ENCODE data around the gene TANC1.

TANC1 gene

GRCh38 chr2:159063677-159064076 is 95.2 kb downstream of the TANC1 start:
- DNase-seq (ENCODE audit: low read depth in 2 of 2) = no peak

- DNase-seq (ENCODE audit: low read depth in 2 of 2) = no peak
Measured at GRCh38 chr2:159064446-159065301, 96.2 kb downstream of the TANC1 start.

GRCh38 chr2:159065313-159065712 is 96.9 kb downstream of the TANC1 start:
- no peak for DNase-seq (ENCODE audit: low read depth in 2 of 2)

GRCh38 chr2:159065891-159066290 is 97.5 kb downstream of the TANC1 start:
- DNase-seq (ENCODE audit: low read depth in 2 of 2) = no peak

DNA sequence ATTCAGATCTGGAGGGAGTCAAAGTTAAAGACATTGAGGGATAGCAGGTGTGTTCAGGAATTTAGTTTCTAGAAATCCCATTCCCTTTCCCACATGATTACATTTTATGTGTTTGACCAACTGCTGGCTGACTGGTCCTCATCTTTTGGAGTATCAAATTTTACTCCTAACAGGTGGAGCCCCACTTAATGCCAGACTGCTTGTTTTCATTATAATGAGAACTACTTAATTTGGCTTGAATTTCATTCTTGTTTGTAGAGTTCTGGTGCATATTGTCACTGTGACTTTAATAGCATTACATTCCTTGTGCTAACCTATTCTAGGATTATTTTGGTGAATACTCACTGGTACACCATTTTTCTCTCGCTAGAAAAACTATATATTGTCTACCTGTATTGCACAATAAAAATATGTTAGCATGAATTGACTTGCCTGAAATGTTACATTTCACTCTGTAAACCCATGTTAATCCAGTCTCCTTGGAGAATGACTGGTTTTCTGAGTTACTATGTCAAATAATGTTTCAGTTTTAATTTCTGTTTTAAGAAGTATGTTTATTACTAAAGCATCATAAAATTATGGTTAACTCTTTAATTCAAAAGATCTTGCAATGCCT is 98.2 kb downstream of the TANC1 start:
- no peak for DNase-seq (ENCODE audit: low read depth in 2 of 2)

- no peak for DNase-seq (ENCODE audit: low read depth in 2 of 2)
Measured at GRCh38 chr2:159067971-159068370, 99.5 kb downstream of the TANC1 start.

GRCh38 chr2:159069229-159069628 is 100.8 kb downstream of the TANC1 start:
- DNase-seq (ENCODE audit: low read depth in 2 of 2) = no peak

GRCh38 chr2:159070235-159070634 is 101.8 kb downstream of the TANC1 start:
- DNase-seq (ENCODE audit: low read depth in 2 of 2) = no peak

GRCh38 chr2:159071190-159071915 is 102.9 kb downstream of the TANC1 start:
- DNase-seq (ENCODE audit: low read depth in 2 of 2) = no peak

GRCh38 chr2:159072795-159073194 is 104.4 kb downstream of the TANC1 start:
- DNase-seq (ENCODE audit: low read depth in 2 of 2) = no peak

DNA sequence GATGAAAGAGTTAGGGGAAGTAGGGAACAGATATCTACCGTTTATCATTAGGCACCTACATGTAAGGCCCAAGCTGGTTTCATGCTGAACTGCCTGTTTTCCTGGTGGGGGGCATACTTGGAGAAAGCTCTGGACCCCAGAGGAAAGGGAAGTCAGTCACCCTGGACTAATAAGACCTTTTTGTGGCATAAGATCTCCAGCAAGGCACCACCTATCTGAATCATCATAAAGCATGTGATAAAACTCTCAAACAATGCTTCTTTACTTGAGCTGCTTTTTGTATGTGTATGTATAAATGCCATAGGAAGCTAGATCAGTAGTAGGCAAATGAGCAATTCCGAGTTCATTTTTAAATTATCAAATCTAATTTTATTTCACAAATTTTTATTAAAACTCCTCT is 104.8 kb downstream of the TANC1 start:
- no peak for DNase-seq (ENCODE audit: low read depth in 2 of 2)

DNA sequence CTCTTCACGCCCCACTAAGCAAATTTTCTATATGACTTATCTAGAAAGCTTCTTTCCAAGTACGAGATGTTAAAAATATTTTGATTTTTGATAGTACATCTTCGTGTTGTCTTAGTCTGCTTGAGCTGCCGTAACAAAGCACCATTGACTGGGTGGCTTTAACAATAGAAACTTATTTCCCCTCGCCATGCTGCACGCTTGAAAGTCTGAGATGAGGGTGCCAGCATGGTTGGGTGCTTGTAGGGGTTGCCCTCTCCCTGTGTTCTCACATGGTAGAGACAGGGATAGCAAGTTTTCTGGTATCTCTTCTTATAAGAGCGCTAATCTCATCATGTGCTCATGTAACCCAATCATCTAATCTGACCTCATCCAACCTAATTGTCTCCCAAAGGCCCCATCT is 106.2 kb downstream of the TANC1 start:
- DNase-seq (ENCODE audit: low read depth in 2 of 2) = no peak

GRCh38 chr2:159075727-159076126 is 107.3 kb downstream of the TANC1 start:
- DNase-seq (ENCODE audit: low read depth in 2 of 2) = no peak

DNA sequence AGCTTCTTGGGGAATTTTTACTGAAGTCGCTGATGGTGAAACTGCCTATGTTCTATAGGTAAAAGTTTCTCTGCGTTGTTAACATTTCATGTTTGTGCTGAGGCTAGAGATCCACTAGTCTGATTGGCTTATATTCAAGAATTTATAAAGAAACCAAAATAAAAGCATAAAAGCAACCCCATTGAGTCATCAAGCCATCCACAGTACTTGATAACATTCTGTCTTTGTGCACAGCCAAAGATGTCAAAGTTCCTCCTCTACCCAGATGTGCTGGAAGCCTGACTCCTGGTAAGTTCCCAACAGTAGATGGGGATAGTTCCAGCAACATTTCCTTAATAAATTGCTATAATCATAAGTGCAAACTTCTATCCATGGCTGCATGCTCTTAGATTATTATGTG is 107.8 kb downstream of the TANC1 start:
- DNase-seq (ENCODE audit: low read depth in 2 of 2) = no peak

DNA sequence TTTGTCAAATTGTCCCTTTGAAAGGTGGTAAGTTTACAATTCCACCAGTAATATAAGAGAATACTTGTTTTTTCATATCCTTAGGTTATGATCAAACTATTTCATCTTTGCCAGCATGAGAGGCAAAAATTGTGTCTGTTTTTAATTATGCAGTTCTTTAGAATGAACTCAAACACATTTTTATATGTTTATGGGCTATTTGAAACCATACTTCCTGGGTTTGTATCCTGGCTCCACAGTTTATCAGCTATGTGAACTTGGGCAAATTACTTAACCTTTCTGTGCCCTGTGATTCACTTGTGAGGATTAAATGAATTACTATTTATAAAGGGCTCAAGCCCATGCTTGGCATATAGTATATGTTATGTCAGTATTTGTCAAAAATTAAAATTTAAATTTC is 109.4 kb downstream of the TANC1 start:
- DNase-seq (ENCODE audit: low read depth in 2 of 2) = no peak

DNA sequence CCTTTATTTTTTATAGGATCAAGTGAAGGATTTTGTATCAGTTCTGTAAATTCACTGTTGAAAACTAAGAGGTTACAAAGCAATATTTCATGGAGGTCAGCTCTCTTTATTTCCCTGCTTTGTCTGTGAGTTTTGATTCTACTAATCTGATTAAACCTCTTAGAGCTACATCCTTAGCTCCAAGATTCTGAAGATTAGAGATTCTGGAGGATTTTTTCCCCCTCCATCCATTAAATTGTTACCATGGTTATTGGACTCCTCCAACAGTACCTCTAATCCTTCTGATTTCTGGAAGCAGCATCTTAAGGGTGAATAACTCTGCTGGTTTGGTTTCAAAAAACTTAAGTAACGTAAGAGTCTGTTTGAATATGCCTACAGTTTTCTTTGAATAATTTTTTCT is 110.0 kb downstream of the TANC1 start:
- DNase-seq (ENCODE audit: low read depth in 2 of 2) = no peak

DNA sequence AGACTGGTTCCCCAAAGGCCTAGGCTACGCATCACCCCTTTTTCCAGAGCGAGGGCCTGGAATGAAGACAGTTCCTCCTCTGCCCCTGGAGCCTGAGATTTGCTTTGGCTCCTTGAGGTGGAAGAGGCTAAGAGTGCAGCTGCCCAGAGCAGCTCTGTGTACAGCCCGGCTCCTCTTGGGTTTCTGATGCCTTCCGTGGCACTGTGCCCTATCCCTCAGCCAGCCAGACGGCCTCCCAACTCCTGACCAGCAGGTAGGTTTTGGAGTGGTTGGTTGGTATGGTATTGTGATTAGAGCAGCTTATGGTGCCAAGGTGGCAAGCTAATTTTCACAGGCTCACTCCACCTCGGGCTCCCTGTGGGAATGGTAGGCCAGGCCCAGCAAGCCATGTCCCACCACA is 112.2 kb downstream of the TANC1 start:
- DNase-seq (ENCODE audit: low read depth in 2 of 2) = no peak

DNA sequence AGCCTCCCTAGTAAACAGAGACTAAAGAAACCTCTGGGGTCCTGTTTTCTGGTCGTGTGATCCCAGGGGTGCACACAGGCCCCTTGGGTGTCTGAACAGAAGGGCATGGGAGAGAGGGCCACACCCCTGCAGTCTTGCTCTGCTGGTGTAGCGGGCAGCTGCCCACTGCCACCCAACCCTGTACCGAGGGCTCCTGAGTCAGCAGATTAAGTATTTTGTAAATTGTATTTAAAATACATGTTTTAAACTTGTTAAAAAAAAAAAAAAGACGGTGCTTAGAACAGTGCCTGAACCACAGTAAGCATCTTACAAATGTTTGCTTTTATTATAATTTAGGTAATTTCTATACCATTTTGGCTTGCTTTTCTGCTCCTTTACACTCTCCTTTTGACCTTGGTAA is 113.7 kb downstream of the TANC1 start:
- DNase-seq (ENCODE audit: low read depth in 2 of 2) = no peak

- no peak for DNase-seq (ENCODE audit: low read depth in 2 of 2)
Measured at GRCh38 chr2:159084384-159085370, 116.2 kb downstream of the TANC1 start.

DNA sequence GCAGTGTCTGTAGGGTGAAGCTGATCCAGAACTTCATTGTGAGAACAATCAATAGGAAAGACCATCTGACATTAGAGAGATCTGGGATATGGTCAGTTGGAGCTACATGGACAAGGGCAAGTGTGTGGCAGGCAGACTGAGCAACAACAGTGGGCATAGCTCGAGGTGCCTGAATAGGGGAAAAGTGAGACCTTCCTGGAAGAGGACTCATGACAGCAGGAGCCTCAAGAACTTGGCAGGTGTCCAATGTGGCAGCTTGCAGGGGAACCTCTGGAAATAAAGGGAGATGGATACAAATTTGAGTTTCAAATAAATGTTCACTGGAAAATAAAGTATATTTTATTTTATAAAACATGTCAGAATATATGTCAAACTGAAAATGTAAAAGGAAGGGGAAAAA is 117.9 kb downstream of the TANC1 start:
- no peak for DNase-seq (ENCODE audit: low read depth in 2 of 2)

DNA sequence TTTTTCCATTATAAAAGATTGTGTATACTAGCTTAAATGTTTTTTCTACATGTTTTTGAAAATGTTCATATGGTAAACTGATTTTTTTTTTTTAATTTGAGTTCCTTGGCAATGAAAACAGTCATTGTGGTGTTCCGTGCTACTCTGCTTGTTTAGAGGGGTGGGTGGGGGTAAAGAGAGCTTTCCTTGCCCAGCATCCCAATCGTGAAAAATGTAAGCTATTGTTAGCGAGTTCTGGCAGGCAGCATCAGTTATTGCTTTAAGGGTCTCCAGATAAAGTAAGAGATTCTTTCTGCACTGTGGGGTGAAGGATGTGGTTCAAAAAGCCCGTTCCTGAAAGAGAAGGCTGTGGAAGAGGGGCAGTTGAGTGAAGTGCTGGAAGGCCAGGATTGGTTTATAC is 118.4 kb downstream of the TANC1 start:
- DNase-seq (ENCODE audit: low read depth in 2 of 2) = no peak

DNA sequence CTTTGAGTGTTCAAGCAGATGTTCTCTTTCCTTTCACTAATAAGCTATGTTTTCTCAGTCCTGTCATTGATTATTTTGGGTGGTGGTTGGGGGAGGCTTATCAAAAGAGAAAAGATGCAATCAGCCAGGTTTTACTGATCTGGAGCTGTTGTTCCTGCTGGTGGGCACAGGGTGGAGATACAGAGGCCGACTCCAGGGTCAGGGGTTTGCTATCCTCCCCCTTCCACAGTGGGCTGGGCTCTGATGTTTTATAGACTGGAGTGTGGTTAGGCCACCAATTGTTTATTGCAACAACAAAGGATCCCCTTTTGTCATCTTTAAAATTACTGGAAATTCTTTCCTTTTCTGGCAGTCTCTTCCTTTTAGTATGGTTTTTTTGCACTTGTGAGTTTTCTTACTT is 120.5 kb downstream of the TANC1 start:
- DNase-seq (ENCODE audit: low read depth in 2 of 2) = no peak
